Mucosa of rectum (tissue), 2 donors: ENCODE measurements around the gene VAC14.

Experiments
- H3K27ac ChIP-seq, 2 donors: one replicate each; pipeline ENCODE4 v1.7.0; 2013; ENCODE audit warnings: inconsistent platforms in 2 of 2, low read depth in 2 of 2, low read length in 2 of 2
- H3K27me3 ChIP-seq, 2 donors: one replicate each; pipeline ENCODE4 v1.7.0; 2013; ENCODE audit warnings: low read length in 2 of 2; ENCODE audit not compliant: control insufficient read depth in 2 of 2, insufficient read depth in 2 of 2
- H3K36me3 ChIP-seq, 2 donors: one replicate each; pipeline ENCODE4 v1.7.0; 2013; ENCODE audit warnings: low read length in 2 of 2; ENCODE audit not compliant: control insufficient read depth in 2 of 2, insufficient read depth in 2 of 2
- H3K4me1 ChIP-seq, 2 donors: one replicate each; pipeline ENCODE4 v1.7.0; 2013; ENCODE audit warnings: low read length in 2 of 2, mild to moderate bottlenecking in 1 of 2; ENCODE audit not compliant: control insufficient read depth in 2 of 2, insufficient read depth in 2 of 2
- H3K4me3 ChIP-seq, 2 donors: one replicate each; pipeline ENCODE4 v1.7.0; 2013; ENCODE audit warnings: low read length in 2 of 2
- H3K9ac ChIP-seq, 2 donors: one replicate each; pipeline ENCODE4 v1.7.0; 2013; ENCODE audit warnings: low read length in 2 of 2, low read depth in 1 of 2, mild to moderate bottlenecking in 1 of 2
- H3K9me3 ChIP-seq, 2 donors: one replicate each; pipeline ENCODE4 v1.7.0; 2013; ENCODE audit warnings: low read length in 2 of 2; ENCODE audit not compliant: control insufficient read depth in 2 of 2
- donor health status: healthy.
- donor health status: Normal muscosa, but diverticular disease.

VAC14 gene

DNA sequence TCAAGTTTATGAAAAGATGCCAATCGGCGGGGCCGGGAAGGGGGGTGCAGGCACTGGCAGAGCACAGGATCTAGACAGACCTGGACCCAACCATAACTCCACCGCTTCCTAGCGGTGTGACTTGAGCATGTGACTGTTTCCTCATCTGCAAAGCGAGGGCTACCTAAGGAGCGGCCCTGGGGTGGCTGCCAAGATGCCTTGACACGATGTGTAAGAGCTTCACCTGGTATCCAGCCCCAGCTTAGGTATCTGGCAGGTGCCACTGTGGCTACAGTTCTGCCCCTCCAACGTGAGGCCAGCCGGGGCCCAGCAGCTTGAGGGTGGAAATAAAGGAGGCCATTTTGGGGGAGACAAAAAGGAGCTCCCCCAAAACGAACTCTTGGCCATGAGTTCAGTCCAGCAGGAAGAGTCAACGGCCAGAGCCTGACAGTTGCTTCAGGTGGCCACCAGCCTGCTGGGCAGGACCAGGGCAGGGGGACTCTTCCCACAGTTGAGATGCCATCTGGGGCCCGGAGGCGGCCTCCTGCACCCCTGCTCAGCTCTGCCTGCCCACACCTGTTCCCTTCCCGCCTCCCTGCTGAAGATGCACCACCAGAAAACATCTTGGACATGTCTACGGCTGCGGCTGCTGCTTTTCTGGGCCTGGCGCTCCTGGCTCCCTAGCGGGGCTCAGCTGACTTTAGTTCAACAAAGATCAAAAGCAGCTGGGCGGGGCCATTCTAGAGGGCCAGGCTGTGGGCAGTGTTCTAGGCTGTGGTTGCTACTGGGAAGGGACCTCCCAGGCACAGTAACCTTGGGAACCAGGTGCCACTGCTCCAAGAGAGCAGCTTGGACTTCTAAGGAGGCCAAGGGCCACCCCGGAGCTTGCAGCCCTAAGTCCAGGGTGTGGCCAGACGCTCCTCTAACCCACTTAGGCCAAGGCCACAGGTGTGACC, 111.7 kb downstream of the VAC14 start:
- Histone ChIP-seq H3K4me3 (no peak overlapping the region), H3K9me3 (no peaks in the 10 kb centered on the region), H3K9ac (no peak overlapping the region), H3K27ac (peak overlapping the region; percentile 78 to 83), H3K4me1 (peaks cover 45 to 57% of the 10 kb centered on the region in 2 donors), H3K27me3 (no peaks in the 10 kb centered on the region), H3K36me3 (no peaks in the 10 kb centered on the region)

DNA sequence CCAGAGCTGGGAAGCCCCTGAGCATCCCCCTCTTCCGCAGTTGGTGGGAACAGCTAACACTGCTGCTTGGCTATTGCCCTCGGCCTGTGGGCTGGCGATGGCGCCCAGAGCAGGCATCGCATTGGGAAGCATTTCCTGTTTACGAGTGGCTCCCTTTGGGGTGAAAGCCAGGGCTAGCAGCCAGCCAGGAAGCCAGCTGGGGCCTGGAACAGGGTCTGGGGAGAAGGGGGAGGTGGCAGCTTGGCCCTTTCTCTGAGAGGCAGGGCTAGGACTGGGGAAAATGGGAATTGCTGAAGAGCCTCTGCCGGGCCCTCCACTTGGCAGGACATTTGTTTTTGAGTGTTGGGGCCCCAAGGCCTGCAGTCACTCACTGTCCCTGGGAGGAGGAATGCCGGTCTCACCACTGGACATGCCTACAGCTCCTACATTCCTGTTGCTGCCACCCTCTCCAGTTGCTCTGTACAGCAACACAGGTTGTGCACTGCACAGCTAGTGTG, 112.7 kb downstream of the VAC14 start:
- Histone ChIP-seq H3K9me3 (no peaks in the 10 kb centered on the region), H3K27ac (peak overlapping the region; percentile 78 to 83), H3K4me1 (peaks cover 43 to 57% of the 10 kb centered on the region in 2 donors), H3K9ac (no peak overlapping the region), H3K4me3 (no peak overlapping the region), H3K27me3 (no peaks in the 10 kb centered on the region), H3K36me3 (no peaks in the 10 kb centered on the region)

DNA sequence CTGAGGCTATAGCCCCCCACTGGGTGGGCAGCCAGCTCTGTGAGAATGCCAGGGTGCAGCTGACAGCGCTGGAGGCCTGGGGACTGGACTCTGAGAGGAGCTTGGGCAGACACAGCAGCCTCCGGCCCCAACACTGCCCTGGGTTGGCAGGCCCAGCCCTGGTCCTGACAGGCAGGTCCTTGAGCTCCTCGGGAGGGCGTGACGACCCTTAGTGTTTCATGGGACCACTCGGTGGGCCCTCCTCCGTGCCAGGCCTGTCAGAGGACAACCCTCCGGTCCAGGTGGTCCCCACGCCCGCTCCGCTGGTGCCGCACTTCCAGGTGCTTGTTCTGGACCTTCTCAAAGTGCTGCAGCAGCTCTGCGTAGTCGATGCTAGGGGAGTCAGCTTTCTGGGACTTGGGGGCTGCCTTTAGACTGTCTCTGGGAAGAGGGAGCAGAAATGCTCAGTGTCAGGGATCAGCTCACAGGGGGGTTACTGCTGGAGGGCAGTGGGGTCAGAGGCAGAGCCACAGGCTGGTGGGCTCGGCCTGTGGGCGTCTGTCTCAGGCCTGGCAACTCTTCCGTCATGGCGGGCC, 113.2 kb downstream of the VAC14 start:
- Histone ChIP-seq H3K27ac (peak overlapping the region; percentile 78 to 83), H3K4me1 (peaks cover 43 to 54% of the 10 kb centered on the region in 2 donors), H3K9ac (no peak overlapping the region), H3K9me3 (no peaks in the 10 kb centered on the region), H3K27me3 (no peaks in the 10 kb centered on the region), H3K36me3 (no peaks in the 10 kb centered on the region), H3K4me3 (no peak overlapping the region)

DNA sequence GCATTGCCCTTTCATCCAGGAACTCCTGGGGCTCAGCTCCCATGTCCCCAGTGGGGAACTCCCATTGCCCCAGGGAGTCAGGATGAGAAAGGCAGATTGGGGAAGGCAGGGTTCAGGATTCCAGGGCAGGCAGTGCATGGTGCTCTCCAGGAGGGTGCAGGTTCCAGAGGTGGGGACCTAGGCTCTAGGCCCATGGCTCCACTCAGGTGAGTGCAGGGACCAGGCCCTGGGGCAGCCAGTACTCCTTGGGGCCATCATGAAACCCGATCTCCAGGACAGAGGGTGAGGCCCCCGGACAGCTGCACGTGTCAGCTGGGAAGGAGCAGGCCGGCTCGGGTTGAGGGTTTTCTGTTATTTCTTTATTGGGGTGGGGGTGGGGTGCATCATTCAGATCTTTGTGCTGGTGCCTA, 113.9 kb downstream of the VAC14 start:
- Histone ChIP-seq H3K36me3 (no peaks in the 10 kb centered on the region), H3K4me3 (no peak overlapping the region)

DNA sequence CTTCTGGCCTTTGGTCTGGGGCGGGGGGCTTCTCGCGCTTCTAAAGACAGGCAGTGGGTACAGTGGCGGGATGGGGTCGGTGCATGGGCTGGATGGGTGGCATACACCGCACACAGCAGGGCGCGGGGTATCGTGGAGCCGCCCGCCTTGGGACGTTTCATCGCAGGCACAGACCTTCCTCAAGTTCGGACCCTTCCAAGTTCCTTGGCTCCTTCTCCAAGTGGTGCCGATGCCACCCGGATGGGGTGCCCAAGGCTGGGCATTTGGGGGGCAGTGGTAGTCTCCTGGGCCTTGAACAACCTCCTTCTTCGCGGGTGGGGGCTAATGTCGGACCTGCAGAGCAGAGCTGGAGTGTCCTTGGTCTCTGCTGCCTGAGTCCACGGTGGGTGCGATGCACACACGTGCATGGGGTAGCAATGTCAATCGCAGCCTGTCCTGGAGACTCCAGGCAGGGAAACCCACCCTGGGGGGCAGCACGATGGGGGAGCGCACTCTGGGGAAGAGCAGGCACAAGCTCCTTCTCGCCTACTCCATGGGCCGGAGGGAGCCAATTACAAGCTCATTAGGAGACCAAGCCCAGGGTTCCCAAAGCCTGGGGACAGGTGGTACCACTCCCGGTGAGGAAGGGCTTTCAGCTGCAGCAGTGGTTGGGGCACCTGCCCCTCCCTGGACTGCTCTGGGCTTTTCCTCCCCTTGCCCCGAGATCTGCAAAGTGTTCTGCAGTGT, 114.4 kb downstream of the VAC14 start:
- H3K4me3 ChIP-seq, result peak overlapping the region; percentile 37 to 57
- peak overlapping the region; percentile 61 to 83 for H3K27ac ChIP-seq
- peaks cover 45% of the 10 kb centered on the region in 2 donors for H3K4me1 ChIP-seq
- H3K36me3 ChIP-seq, result no peaks in the 10 kb centered on the region
- H3K27me3 ChIP-seq, result no peaks in the 10 kb centered on the region
- no peaks in the 10 kb centered on the region for H3K9me3 ChIP-seq
- peak overlapping the region; percentile 41 to 61 for H3K9ac ChIP-seq

More for the DNA sequence above, 113.9 kb downstream of the VAC14 start:
- Histone ChIP-seq H3K4me1 (peaks cover 46 to 49% of the 10 kb centered on the region in 2 donors), H3K27me3 (no peaks in the 10 kb centered on the region), H3K9ac (no peak overlapping the region), H3K9me3 (no peaks in the 10 kb centered on the region), H3K27ac (peak overlapping the region in 1 of 2 donors; percentile 83)

DNA sequence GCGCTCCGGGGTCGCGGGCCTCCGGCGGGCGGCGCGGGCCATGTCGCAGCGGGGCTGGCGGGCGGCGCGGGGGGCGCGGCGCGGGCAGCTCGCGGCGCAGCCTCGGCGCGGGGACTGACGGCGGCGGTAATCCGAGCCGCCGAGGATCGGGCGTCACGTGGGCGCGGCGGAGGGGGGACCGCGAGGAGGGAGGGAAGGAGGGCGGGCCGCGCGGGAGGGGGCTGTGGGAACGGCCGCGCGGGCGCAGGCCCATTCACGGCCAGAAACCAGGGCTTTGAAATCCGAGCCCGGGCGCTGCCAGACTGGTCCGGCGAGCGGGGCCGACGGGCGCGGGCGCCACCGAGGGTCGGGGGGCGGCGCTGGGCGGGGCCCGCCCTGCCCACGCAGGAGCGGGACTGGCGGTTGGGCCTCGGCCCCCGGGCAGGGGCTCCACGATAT, 115.0 kb downstream of the VAC14 start, which contains the start of gene MTSS2:
MTSS2 (minus strand) TSS at position 116 of the 438 bp plus-strand sequence. CDS start 262 bp downstream, outside the sequence.
- Histone ChIP-seq H3K36me3 (no peaks in the 10 kb centered on the region), H3K9me3 (no peaks in the 10 kb centered on the region), H3K27ac (peak within 1 kb of the TSS; percentile 61 to 83), H3K4me3 (peak within 1 kb of the TSS; percentile 59 to 65), H3K9ac (peak within 1 kb of the TSS; percentile 41 to 71), H3K4me1 (peaks cover 39 to 42% of the 10 kb centered on the region in 2 donors), H3K27me3 (no peaks in the 10 kb centered on the region)

DNA sequence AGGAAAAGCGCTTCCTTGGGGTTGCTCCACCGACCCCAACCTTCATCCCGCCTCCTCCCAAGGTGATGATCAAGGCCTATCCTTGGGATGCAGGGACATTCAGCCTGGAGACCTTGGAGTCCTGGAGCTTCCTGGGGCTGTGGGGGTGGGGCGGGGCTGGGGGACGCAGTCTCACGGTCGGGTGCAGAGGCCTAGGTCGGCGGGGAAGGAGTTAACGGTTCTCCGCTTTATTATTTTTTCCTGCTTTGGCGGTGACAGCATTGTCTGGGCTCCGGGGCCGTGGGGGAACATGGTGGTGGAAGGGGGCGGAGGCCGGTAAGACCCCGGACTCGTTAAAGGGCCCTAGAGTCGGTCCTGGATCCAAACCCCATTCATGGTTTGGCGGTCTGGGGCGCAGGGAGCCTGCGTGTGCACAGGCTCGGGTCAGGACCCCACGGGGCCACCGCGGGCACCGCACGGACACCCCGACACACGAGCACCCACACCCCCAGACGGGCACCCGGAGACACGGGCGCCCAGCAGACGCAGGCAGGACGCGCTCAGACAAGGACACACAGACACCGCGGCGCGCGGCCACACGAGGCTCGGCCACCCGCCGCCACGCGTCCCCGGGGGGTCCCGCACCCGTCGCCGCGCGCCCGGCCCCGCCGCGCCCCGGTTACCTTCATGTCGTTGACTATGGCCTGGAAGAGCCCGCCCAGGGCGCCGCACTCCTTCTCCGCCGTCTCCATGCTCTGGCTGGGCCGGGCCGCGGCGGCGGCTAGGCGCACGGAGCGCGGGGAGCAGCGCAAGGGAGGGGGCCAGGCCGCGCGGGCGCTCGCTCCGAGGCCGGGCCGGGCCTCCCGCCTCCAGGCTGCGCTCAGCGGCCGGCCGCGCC, 115.7 kb downstream of the VAC14 start:
- Histone ChIP-seq H3K4me1 (peaks cover 34 to 40% of the 10 kb centered on the region in 2 donors), H3K4me3 (peak overlapping the region; percentile 59 to 65), H3K9ac (peak overlapping the region; percentile 32 to 71), H3K27me3 (no peaks in the 10 kb centered on the region), H3K9me3 (no peaks in the 10 kb centered on the region), H3K27ac (peak overlapping the region; percentile 24 to 61), H3K36me3 (no peaks in the 10 kb centered on the region)

DNA sequence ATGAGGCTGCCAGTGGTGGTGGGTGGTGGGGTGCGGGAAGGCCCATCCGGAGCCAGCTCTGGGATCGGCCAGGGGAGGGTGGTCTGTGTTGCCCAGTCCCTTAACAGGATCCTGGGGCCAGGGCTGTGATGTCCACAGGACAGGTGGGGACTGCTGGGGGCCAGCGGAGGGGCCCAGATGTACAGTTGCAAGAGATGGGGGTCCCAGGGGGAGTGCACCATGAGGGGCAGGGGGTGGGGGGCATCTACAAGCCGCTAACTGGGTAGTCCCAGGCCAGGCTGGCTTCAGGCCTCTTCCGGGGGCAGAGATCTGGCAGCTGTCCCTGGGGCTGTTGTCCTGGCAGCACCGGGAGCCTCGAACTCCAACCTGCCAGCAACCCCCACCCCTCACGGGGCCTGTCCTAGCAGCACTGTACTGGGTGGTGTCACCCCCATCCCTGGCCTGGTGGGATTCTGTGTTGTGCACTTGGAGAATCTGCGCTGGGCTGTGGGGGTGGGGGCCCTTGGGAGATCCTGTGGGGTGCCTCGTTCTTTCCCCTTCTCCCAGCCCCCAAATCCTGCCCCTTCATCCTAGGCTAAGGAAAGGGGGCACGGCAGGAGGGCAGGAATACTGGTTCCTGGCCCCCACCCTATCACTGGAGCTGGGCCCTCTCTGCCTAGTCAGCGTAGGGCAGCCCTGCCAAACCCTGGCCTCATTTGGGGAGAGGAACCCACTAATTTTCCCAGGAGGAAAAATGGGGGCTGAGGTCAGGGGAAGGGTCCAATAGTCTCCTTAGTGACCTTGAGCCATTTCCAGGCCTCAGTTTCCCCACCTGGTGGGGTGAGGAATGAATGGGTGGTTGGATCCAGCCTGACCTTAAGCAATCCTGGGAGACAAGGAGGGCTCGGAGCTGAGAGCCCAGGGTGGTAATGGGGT, 116.6 kb downstream of the VAC14 start:
- Histone ChIP-seq H3K4me3 (peak overlapping the region; percentile 59 to 65), H3K9me3 (no peaks in the 10 kb centered on the region), H3K4me1 (peaks cover 26 to 33% of the 10 kb centered on the region in 2 donors), H3K9ac (peak overlapping the region; percentile 32 to 71), H3K27me3 (no peaks in the 10 kb centered on the region), H3K27ac (peak overlapping the region in 1 of 2 donors; percentile 61), H3K36me3 (no peaks in the 10 kb centered on the region)
